MM.1S (cell line): ENCODE results near the gene GCM1.
A peak's percentile ranks its signal among the peaks of the same experiment; 100 is the strongest.

ENCODE experiments used
- DNase-seq: peaks from one replicate; pipeline ENCODE4 v3.0.0-alpha.2; 2015
- H2AFZ ChIP-seq: fragments of 300-600 bp; sonication (generic); 2 replicates; pipeline ENCODE4 v1.6.0; 2016; ENCODE audit warnings: antibody characterized with exemption, low read length
- H3F3A ChIP-seq: fragments of 300-600 bp; sonication (generic); 2 replicates; pipeline ENCODE4 v1.6.1; 2016; ENCODE audit warnings: mild to moderate bottlenecking, antibody characterized with exemption, low read length, moderate library complexity, mixed read lengths; ENCODE audit not compliant: insufficient read depth
- H3K27ac ChIP-seq: fragments of 300-600 bp; sonication (generic); 2 replicates; pipeline ENCODE4 v1.5.1; 2016; ENCODE audit warnings: mild to moderate bottlenecking, low read length
- H3K27me3 ChIP-seq: fragments of 300-600 bp; sonication (generic); replicated peaks from 2 replicates; pipeline ENCODE4 v1.6.0; 2016; ENCODE audit warnings: low read length; ENCODE audit not compliant: insufficient read depth
- H3K36me3 ChIP-seq: fragments of 300-600 bp; sonication (generic); replicated peaks from 2 replicates; pipeline ENCODE4 v1.6.1; 2016; ENCODE audit warnings: mild to moderate bottlenecking, low read length, mixed read lengths; ENCODE audit not compliant: insufficient read depth
- H3K4me1 ChIP-seq: fragments of 300-600 bp; sonication (generic); 2 replicates; pipeline ENCODE4 v1.6.1; 2016; ENCODE audit warnings: low read length, mixed read lengths
- H3K4me2 ChIP-seq: fragments of 300-600 bp; sonication (generic); 2 replicates; pipeline ENCODE4 v1.6.0; 2016; ENCODE audit warnings: low read depth, low read length
- H3K4me3 ChIP-seq: fragments of 300-600 bp; sonication (generic); 2 replicates; pipeline ENCODE4 v1.5.1; 2016; ENCODE audit warnings: low read length, mixed read lengths
- H3K79me2 ChIP-seq: fragments of 300-600 bp; sonication (generic); 2 replicates; pipeline ENCODE4 v1.6.1; 2016; ENCODE audit warnings: mixed run types, low read length, mixed read lengths
- H3K9ac ChIP-seq: fragments of 300-600 bp; sonication (generic); 2 replicates; pipeline ENCODE4 v1.6.1; 2016; ENCODE audit warnings: low read length, mixed read lengths
- H3K9me2 ChIP-seq: fragments of 300-600 bp; sonication (generic); replicated peaks from 2 replicates; pipeline ENCODE4 v1.6.1; 2016; ENCODE audit warnings: mild to moderate bottlenecking, low read length, mixed read lengths; ENCODE audit not compliant: insufficient read depth
- H3K9me3 ChIP-seq: fragments of 300-600 bp; sonication (generic); replicated peaks from 2 replicates; pipeline ENCODE4 v1.6.1; 2016; ENCODE audit warnings: mild to moderate bottlenecking, low read length, mixed read lengths; ENCODE audit not compliant: insufficient read depth
- H4K20me1 ChIP-seq: fragments of 300-600 bp; sonication (generic); 2 replicates; pipeline ENCODE4 v1.6.1; 2016; ENCODE audit warnings: mild to moderate bottlenecking, low read length, moderate library complexity, mixed read lengths; ENCODE audit not compliant: insufficient read depth
- CTCF ChIP-seq: fragments of 300-600 bp; sonication (generic); IDR thresholded peaks from 2 replicates; pipeline ENCODE4 v1.5.1; 2016; ENCODE audit warnings: antibody characterized with exemption, low read length, mixed read lengths
- EZH2 ChIP-seq: fragments of 300-600 bp; sonication (generic); optimal IDR thresholded peaks from 2 replicates; pipeline ENCODE3; 2017; ENCODE audit warnings: low read depth, mild to moderate bottlenecking, antibody characterized with exemption, low read length, mixed read lengths
- EZH2phosphoT487 ChIP-seq: fragments of 300-600 bp; sonication (generic); IDR thresholded peaks from 2 replicates; pipeline ENCODE4 v1.6.1; 2018; ENCODE audit warnings: antibody characterized with exemption, low read length

GCM1 gene

GRCh38 chr6:53113742-53114141 lies 34.9 kb downstream of the GCM1 start:
- peaks cover 47% of the 10 kb centered on the region for H3K4me1 ChIP-seq
- H3K27ac ChIP-seq: no peak overlapping the region
- no peaks in the 10 kb centered on the region for H4K20me1 ChIP-seq
- no peaks in the 10 kb centered on the region for H3K9me2 ChIP-seq
- TF ChIP-seq CTCF: no peak
- TF ChIP-seq EZH2phosphoT487: no peak
- TF ChIP-seq EZH2: no peak
- DNase-seq: no peak
- H3K4me3 ChIP-seq: no peak overlapping the region
- no peak overlapping the region for H3K9ac ChIP-seq
- H3F3A ChIP-seq: peaks cover 27% of the 10 kb centered on the region
- no peaks in the 10 kb centered on the region for H3K9me3 ChIP-seq
- H3K79me2 ChIP-seq: no peaks in the 10 kb centered on the region
- no peaks in the 10 kb centered on the region for H3K27me3 ChIP-seq
- no peaks in the 10 kb centered on the region for H3K36me3 ChIP-seq
- no peak overlapping the region for H3K4me2 ChIP-seq
- H2AFZ ChIP-seq: no peak overlapping the region

- Histone ChIP-seq H3K4me2 (peak overlapping the region; percentile 67), H3K9me3 (no peaks in the 10 kb centered on the region), H3K27me3 (no peaks in the 10 kb centered on the region), H3K79me2 (no peaks in the 10 kb centered on the region), H3K36me3 (no peaks in the 10 kb centered on the region), H3K9ac (no peak overlapping the region), H3K4me3 (no peak overlapping the region), H2AFZ (no peak overlapping the region), H3K27ac (peak overlapping the region; percentile 54; the same call in 1 of the 2 replicates), H3K9me2 (no peaks in the 10 kb centered on the region), H4K20me1 (no peaks in the 10 kb centered on the region), H3K4me1 (peaks cover 49% of the 10 kb centered on the region), H3F3A (peaks cover 27% of the 10 kb centered on the region)
- DNase-seq: no peak
- TF ChIP-seq EZH2 (no peak), EZH2phosphoT487 (no peak), CTCF (no peak)
Measured at GRCh38 chr6:53112871-53113270, 35.8 kb downstream of the GCM1 start.

GRCh38 chr6:53112404-53112803 lies 36.2 kb downstream of the GCM1 start:
- Histone ChIP-seq H3K9me3 (no peaks in the 10 kb centered on the region), H3K79me2 (no peaks in the 10 kb centered on the region), H3K27me3 (no peaks in the 10 kb centered on the region), H3K4me2 (peak overlapping the region; percentile 67), H3K9ac (no peak overlapping the region), H3K9me2 (no peaks in the 10 kb centered on the region), H3K36me3 (no peaks in the 10 kb centered on the region), H3K4me1 (peaks cover 49% of the 10 kb centered on the region), H2AFZ (no peak overlapping the region), H3K27ac (peak overlapping the region; percentile 54; the same call in 1 of the 2 replicates), H4K20me1 (no peaks in the 10 kb centered on the region), H3K4me3 (peak overlapping the region; percentile 9), H3F3A (peaks cover 27% of the 10 kb centered on the region)
- TF ChIP-seq EZH2: no peak
- no peak for TF ChIP-seq CTCF
- TF ChIP-seq EZH2phosphoT487: no peak
- peak; percentile 71 for DNase-seq
